HG03159 (cell line): ENCODE data around the gene LARP1.

Experiments
- ATAC-seq: cut with Tn5 transposase; IDR thresholded peaks from one replicate; pipeline ENCODE4 v1.9.1; 2021; ENCODE audit warnings: mild to moderate bottlenecking, moderate library complexity; ENCODE audit not compliant: unreplicated experiment

The LARP1 gene

DNA sequence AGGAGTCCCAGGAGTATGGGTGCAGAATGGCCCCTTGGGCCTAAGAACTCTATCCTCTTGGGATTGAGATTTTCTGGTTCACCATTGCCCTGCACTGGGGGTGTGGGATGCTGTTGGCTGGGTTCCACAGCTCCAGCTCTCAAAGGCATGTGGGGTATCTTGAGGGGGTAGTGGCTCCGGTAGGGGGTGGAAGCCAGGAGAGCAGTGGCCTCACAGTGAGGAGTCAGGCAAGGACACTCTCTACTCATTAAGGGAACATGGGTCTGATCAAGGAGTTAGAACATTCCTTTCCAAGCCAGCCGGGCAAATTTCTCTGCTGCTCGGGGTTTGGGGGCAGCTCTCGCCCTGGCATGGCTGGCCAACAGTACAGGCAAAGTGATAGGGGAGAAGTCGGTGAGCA, 33.0 kb downstream of the LARP1 start:
- no peak for ATAC-seq

DNA sequence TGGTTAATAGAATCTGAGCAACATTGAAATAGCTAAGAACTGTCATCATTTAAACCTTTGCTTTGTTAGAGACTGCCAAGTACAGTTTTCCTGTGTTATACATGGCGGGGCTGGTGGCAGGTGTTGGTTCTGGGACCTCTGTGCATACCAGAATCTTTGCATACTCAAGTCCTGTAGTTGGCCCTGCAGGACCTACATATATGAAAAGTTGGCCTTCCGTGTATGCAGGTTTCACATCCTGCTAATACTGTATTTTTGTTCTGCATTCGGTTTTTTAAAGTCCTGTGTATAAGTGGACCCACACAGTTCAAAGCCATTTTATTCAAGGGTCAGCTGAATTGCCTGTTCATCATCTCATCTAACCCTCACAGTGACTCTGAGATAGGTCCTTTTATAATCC, 36.4 kb downstream of the LARP1 start:
- peak; percentile 81 for ATAC-seq

DNA sequence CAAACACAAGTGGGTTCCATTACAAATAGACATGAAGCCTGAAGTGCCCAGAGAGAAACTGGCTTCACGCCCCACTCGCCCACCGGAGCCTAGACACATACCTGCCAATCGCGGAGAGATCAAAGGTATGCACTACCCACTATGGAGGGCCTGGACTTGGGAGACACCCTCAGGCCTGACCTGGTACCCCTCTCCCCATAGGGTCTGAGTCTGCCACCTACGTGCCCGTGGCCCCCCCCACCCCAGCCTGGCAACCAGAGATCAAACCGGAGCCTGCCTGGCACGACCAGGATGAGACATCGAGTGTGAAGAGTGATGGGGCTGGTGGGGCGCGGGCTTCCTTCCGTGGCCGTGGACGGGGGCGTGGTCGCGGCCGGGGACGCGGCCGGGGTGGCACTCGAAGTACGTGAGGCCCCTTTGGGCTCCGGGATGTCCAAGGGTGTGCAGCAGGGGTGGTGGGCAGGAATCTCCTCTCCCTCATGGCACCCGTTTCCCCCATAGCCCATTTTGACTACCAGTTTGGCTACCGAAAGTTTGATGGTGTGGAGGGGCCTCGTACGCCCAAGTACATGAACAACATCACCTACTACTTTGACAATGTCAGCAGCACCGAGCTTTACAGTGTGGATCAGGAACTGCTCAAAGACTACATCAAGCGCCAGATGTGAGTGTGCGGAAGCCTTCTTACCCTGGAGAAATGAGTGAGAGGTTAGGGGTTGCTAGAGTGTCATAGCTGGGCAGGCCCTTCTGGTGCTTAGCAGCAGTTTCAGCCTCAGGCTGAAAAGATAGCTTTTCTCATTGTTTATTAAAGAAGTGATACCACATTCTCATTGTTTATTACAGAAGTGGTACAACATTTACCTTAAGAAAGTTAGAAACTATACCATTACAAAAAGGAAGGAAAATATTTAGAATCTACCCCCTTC, 38.7 kb downstream of the LARP1 start:
- no peak for ATAC-seq

DNA sequence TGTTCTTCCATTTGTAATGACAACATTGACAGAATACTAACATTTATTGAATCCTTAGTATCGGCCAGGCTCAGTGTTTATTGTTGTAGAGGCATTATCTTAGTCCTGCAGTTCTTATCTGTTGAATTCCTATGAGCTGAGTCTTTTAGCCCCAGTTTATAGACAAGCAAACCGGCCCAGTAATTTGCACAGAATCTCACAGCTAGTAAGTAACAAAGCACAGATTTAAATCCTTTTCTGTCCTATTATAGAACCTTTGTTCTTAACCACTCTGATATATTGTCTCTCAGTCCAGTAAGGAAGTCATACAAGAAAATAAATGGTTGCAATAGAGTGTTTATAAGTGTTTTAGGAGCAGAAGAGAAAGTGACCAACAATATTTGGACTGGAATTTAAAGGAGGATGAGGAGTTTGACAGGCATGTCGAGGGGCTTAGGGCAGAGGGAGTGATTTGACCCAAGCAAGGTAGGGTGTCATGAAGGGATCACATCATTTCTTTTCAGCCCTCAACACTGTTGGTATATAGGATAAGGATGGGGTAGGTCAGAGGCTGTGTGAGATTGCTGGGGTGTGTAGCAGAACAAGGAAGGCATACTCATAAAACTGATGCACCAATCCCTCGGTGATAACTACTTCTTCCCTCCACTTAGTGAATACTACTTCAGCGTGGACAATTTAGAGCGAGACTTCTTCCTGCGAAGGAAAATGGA, 39.5 kb downstream of the LARP1 start:
- no peak for ATAC-seq

DNA sequence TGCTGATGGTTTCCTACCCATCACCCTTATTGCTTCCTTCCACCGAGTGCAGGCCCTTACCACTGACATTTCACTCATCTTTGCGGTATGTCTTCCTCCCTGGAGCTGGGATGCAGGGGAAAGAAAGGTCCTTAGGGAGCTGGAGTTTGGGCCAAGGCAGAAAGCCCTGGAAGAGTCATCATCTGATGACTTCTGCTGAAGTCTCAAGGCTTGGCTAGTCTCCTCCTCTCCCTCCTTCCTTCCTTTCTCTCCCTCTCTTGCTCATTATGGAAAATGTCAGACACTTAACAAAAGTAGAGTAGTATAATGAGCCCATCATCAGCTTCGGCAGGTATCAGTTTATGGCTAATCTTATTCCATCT, 40.0 kb downstream of the LARP1 start:
- no peak for ATAC-seq

DNA sequence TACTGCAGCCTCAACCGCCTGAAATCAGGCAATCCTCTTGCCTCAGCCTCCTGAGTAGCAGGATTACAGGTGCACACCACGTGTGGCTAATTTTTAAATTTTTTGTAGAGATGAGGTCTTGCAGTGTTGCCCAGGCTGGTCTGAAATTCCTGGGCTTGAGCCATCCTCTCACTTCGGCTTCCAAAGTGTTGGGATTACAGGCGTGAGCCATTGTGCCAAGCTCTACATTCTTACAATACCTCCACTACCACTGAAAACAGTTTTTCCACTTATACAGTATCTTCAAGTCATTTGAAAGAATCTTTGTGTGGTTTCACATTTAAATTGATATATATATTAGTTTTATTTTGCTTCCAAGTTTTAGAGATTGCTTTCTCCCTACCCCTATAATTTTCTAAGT, 42.6 kb downstream of the LARP1 start:
- no peak for ATAC-seq

DNA sequence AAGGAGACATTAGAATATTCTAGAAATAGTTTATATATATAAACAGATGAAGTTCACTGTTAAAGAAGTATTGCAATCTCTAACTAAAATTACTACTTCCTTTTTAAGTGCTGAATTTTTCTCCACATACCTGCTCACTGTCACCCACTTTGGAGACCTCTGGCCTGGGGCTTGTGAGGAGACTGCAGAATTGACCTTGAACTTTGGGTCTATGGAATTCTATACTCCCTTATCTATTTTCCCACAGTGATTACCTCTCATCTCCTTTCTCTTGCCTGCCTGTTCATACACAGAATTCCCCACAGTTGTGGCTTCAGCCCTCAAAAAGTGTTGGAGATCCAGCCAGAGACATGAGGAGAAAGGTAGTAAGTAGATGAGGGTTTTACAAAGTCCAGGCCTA, 45.4 kb downstream of the LARP1 start:
- ATAC-seq = no peak

DNA sequence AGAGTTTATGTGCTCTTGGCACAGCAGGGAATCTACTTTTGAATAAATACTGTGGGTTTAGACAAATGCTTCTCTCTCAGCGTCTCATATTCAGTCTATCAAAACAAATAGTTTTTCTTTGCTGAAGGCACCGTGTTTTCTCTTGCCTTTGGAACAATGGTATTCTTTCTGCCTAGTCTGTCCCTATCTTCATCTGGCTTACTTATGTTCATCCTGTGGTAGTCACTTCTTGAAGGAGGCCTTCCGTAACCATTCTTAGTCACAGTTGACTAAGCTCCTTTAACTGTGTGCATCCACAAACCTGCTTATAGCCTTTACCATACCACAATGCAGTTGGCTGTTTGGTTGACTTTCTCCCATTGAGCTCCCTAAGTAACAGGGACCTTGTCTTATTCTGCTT, 45.9 kb downstream of the LARP1 start:
- ATAC-seq = no peak

DNA sequence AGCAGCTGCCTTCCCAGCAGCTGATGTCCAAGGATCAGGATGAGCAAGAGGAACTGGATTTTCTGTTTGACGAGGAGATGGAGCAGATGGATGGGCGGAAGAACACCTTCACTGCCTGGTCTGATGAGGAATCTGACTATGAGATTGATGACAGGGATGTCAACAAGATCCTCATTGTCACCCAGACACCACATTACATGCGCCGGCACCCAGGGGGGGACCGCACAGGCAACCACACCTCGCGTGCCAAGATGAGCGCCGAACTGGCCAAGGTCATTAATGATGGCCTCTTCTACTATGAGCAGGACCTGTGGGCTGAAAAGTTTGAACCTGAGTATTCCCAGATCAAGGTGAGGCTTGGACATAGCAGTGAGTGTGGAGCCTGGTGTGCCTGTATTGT, 46.9 kb downstream of the LARP1 start:
- no peak for ATAC-seq

DNA sequence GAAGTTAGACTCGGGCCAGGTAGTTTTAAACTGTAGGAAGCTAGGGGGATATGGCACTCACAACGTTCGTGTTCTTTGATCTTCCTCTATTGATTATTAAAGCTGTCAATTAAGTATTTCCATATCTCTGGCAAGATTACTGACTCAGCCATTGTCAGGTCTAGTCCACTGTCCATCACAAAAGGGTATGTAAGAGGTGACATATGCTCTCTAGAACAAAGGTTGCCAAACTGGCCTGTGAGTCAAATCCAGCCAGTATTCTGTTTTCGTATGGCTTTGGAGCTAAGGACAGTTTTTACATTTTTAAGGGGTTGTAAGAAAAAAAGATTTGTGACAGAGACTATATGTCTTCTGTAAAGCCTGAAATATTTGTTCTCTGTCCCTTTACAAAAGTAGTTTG, 51.0 kb downstream of the LARP1 start:
- no peak for ATAC-seq

DNA sequence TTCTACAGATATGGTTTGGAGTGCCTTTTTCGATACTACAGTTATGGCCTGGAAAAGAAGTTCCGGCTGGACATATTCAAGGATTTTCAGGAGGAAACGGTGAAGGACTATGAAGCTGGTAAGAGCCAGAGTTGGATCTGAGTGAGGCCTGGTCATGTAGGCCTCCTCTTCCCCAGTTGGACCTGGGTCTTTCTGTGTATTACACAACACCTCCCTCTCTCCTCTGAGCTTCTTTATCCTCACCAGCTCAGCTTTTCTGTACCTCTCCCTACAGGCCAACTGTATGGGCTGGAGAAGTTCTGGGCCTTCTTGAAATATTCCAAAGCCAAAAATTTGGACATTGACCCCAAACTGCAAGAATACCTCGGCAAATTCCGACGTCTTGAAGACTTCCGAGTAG, 56.1 kb downstream of the LARP1 start:
- no peak for ATAC-seq

DNA sequence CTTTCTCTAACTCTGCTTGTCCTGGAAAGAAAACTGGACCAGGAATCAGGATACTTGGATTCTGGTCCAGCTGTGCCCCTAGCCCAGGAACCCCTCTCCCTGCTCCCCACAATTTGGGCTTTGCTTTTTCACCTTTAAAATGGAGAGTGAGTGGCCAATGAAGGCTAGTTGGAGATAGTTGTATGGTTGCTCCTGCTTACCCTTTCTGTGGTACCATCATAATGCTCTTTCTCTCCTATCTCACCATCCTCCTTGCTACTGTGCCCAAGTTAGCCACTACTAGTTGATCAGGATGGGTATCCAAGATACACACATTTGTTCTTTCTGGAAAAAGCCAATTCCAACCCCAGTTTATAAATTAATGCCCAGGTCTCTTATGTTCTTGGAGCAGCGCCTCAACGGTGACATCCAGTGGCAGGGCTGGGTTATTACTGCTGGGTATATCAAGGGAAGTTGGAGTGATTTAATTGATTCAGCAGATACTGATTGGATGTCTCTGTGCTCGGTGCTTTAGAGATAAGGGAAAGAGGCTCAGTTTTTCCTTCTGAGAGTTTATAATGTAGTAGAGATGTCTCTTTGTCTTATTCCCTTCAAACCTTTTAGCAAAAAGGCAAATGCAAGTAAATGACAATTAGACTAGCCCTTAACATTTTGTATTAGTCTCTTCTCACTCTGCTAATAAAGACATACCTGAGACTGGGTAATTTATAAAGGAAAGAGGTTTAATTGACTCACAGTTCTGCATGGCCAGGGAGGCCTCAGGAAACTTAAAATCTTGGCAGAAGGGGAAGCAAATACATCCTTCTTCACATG, 56.7 kb downstream of the LARP1 start:
- peak; percentile 68 for ATAC-seq

DNA sequence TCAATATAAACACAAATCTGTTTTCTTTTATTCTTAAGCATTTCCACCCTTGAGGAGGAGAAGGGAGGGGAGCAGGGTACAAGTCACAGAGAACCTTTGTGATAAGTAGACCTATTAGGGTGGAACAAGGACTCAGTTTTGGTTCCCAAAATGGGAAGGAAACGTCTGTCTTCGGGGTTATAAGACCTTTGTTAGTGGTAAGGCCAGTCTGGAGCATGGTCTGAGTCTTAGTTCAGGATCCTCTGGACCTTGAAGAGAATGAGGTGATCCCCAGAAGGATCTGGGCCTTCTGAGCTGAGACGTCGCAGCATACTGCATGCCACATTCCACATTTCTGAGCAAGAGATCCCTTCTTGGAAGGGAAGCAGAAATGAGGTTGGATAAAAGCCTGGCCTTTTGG, 58.0 kb downstream of the LARP1 start:
- no peak for ATAC-seq

DNA sequence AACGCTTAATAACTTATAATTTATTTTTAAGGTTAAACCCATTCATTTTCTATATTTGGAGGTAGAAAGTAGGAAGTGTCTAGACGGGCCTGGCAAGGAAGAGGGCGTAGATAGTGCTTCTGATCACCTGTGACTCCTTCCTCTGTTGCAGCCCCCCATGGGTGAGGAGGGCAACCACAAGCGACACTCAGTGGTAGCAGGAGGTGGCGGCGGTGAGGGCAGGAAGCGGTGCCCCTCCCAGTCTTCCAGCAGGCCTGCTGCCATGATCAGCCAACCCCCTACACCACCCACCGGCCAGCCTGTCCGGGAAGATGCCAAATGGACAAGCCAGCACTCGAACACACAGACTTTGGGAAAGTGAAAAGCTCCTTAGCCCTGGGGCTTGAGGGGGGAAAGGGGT, 58.6 kb downstream of the LARP1 start:
- ATAC-seq = no peak

DNA sequence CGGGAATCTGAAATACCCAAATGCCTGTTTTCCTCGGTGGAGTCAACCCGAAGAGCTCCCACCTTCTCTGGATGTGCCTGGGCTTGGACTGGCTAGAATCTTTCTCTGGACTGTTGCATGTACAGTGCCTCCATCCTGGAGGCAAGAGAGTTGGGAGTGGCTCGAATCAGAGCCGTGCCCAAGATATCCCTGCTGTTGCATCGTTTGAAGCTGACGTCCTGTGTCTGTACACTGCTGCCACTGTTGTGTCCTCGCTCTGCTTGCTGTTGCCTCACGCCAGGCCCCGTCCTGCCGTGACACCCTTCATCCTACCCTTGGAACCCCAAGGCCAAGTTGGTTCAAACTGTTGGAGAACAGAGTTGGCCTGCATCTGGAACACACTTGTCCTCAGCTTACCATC, 59.8 kb downstream of the LARP1 start:
- no peak for ATAC-seq

DNA sequence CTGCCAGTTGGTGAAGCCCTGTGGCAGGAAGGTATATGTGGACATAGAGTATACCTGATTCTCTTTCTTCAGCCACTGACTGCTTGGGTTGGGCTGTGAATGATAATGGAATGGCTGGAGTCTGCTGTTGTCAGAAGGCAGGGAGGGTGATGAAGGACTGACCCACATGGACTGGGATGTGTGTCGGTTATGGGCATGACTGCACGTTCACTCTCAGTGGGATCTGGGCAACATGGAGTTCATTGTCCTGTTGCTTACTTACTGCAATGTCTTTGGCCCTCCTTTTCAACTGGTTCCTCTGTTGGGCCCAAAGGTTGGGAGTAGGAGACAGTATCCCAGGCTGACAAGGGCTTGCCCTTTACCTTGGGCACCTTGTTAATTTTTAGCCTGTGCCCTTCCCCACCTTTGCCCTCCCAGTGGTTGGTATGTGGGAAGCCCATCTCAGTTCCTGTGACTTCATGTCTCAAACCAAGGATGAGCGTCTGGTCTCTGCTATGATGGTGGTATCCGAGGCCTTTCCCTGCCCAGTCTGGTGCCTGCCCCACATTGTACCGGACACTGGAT, 60.6 kb downstream of the LARP1 start:
- ATAC-seq = no peak

DNA sequence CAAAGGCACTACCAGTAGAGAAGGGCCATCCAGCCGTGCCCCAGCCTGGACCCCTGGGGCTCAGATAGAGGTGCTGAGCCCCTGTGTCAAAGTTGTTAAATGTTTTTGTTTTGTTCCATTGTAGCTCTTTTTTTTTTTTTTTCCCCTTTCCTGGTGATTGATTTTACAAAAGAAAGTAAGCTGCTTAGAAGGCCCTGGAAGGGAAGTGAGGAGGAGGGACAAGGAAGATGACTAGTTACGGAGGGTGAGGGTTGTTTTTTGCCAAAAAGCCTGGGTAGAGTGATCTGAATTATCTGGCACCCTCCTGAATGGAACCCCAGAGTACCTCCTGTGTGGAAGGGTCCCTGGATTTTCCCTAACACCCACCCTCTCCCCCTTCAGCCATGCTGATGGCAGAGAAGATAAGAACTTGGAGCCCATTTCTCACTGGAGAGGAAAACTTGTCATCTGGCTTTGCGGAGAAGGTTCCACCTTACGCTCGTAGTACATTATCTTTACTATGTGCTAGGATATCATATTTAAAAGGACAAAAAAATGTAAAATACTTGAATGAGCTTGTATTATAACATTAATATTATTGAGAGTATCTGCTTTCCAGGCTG, 61.8 kb downstream of the LARP1 start:
- no peak for ATAC-seq

DNA sequence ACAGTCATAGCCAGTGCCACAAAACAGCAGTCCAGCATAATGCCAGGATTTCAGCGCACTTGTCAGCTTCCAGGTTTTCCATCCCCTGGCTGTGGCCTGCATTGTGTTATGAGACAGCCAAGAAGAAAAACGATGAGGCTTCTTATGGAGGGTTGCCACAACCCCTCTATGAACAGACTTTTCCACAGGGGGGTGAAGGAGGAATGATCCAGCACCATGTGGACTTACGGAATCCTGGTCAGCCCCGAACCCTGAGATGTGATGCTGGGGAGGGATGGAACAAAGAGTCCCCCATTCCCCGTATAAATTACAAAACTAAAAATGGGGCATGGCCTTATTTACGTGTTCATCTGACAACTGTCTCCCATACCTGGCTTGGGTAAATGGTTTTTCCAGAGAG, 62.6 kb downstream of the LARP1 start:
- no peak for ATAC-seq

DNA sequence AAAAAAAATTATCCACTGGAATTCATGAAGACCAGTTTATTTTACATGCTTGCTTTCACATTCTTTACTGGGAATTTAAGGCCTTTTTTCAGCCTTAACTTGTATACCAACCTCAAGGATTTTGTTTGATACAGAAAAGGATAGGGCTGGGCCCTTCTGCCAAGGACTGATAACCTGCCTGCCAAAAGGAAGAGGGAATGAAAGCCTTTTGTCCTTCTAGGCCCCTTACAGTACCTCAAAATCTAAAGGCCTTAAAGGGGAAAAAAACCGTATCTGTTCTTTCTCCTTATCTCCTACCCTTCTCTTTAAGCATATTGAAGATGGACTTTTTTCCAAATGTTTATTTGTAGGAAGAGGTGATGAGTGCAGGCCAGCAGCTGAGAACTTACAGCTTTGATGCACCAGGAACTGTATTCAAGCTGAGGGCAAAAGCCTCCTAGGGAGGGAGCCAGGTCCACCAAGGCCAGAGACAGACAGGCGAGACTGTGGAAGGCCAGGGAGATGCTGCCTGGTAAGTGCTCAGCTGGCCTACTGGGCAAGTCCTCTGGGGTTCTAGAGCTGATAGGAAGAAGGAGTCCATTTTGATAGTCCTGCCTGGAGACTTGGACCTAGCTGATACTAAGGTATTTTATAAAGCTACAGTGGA, 63.4 kb downstream of the LARP1 start:
- no peak for ATAC-seq

DNA sequence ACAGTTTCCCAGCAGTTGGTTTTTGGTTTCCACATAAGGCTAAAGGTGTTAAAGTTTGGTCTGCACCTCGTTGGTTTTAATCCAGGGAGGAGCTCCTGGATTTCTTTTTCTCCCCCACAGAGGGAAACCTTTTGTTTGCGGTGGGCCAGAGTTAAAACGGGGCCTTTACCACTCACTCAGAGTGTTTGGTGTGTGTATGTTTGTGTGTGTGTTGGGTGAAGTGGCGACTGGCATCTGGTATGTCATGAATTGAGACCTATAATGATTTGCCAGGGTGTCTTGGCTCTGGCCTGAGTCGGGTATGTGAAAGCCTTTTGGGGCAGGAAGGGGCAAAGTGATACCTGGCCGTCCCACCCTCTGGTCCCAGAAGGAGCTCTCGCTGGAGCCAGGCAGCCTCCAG, 64.4 kb downstream of the LARP1 start:
- no peak for ATAC-seq
